GM18909 (cell line): Measurements from ENCODE around the gene TLX2.

ENCODE experiments used
- ATAC-seq: cut with Tn5 transposase; IDR thresholded peaks from one replicate; pipeline ENCODE4 v1.9.1; 2021; ENCODE audit warnings: mild to moderate bottlenecking; ENCODE audit not compliant: unreplicated experiment, poor library complexity

Gene TLX2

DNA sequence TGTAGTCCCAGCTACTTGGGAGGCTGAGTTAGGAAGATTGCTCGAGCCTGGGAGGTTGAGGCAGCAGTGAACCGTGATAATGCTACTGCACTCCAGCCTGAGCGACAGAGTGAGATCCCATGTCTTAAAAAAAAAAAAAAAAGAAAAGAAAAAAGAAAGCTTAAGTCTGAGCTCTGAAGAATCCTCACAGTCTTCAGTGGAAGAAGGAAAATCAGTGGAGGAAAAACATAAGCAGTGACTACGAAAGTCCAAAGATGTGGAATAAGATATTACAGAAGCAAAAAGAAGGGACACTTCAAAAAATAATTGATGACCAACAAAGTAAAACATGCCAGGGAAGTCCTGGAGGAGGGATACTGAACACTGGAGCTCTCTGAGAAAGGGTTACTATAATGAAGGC, 4.0 kb upstream of the TLX2 start:
- ATAC-seq: no peak

DNA sequence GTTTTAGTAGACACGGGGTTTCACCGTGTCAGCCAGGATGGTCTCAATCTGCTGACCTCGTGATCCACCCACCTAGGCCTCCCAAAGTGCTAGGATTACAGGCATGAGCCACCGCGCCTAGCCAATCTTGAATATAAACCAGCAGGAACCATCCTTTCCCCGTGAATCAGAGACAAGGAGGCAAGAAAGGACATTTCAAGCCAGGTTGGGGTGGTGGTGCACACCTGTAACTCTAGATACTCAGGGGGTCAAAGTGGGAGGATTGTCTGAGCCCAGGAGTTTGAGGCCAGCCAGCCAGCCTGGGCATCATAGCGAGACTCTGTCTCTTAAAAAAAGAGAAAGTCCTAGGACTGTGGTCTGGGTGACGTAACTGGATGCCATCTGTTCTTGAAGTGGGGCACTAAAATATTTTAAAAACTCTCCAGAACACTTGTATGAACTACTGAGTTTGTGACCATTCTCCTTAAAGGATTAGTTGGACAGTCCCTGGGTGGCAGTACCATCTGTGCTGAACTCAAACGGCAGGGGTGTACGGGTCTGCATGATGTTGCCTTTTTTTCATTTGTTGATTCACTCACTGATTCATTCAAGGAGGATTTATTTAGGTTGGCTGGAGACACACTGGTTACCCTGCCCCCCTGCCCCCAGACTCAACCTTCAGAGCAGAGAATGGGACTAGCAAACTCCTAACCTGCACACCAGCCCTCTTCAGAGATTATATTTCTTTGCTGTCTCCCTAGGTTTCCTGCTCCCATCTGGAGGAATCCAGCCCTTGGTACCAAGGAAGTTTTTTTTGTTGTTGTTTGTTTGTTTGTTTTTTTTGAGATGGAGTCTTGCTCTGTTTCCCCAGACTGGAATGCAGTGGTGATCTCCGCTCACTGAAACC, 2.9 kb upstream of the TLX2 start:
- no peak for ATAC-seq

DNA sequence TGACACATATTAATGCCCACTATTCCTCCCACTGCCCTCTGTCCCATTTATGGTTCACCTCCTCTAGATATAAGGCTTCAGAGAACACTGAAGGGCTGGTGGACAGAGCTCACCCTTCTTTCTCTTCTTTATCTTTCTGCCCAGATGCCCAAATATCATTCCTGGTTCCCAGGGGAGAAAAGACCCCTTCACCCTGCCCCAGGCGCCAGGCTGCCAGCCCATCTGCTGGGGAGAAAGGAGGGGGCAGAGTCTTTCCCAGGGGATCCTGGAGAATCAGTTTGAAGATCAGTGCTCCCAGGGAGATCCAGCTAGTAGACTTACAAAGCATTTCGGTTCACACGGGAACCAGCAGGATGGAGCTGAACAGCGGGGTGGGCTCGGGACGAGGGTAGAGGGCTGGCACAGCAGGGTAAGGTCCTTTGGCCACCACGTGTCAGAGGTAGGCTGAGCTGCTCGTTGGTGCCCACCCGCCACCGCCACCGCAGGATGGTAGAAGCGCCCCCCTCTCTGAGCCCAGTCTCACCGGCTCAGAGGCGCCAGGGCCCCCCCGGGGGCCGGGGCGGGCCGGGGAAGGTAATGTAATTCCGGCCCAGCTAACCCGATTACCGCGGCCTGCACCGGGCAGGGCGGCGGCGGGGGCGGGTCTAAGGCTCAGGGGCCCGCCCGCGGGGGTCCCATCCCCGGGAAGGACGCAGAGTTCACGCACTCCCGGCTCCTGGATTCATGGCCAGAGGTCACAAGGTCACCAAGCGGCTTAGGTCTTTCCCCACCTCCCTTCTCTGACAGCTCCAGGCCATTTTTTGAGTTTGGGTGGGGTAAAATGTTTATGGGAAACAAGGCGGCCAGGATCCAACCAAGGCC, 1.3 kb upstream of the TLX2 start:
- no peak for ATAC-seq

DNA sequence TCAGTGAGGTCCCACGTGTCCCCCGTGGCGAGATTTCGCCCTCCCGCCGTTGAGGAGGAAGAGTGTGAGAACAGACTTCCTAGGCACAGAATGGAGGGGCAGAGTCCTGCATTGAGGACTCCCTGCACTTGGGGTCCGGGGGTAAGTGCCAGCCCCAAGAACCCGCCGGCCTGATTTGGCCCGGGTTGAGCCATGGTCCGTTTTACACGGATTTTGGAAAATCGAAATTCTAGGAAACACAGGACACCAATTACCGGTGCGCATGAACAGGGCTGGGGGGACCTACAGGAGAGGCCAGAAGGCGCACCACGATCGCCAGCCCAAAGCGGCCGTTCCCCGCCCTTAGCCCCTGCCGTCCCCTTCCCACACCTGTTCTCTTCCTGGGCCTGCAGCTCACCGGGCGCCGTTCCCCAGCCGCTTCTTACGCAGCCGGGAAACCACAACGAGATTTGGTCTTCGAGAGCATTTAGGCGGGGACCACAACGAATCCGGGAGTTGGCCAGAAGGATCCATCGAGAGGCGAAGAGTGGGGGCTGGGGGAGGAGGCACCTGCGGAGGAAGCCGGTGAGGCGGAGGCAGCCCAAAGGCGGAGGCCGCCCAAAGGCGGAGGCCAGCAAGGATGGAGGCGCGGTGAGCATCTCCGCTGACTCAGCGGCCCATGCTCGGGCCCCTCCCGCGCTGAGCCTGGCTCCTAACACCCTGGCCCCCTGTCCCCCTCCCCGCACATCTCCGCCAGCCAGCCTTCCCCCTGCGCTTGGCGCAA, 464 bp upstream of the TLX2 start:
- ATAC-seq: no peak

DNA sequence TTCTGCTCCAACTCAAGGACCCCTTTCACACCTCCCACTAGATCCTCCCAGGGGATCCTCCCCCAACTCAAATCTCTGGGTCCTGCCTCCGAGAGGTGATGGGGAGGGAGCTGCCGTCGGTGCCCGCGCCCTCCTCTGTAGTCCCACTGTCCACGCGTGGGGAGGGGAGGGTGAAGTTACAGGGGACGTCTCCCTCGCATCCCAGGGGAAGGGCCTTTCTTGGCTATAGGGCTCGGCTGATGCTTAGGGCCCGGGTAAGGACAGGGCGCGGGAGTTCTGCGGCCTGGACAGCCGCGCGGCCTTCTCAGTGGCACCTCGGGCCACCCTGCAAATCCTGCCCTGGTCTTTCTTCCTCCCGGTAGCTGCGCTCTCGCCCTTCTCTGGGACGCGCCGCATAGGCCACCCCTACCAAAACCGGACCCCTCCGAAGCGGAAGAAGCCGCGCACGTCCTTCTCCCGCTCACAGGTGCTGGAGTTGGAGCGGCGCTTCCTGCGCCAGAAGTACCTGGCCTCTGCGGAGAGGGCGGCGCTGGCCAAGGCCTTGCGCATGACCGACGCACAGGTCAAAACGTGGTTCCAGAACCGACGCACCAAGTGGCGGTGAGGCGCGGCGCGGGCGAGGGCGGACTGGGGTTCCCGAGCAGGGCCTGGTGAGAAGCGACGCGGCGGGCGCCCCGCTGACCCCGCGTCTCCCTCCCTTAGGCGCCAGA, 1.2 kb downstream of the TLX2 start:
- ATAC-seq: peak; percentile 10

DNA sequence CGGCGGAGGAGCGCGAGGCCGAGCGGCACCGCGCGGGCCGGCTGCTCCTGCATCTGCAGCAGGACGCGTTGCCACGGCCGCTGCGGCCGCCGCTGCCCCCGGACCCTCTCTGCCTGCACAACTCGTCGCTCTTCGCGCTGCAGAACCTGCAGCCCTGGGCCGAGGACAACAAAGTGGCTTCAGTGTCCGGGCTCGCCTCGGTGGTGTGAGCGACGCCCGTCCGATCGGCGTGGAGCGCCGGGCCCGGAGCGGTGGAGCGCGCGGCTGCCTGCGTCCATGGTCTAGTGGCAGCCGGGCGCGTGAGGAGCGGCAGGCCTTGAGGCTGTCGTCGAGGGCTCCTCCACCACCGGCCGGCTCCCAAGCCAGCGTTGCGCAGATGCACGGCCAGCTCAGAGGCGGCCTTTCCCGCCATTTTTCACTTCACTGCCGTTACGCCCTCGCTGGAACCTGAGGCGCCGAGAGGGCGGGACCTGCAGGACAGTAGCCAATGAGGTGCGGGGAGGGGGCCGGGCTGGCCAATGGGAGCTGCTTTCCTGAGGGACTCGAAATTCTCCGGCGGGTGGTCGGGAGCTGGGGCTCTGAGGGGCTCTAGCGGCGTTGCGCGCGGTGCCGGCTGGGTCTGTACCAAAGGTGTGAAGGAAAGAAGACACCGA, 1.9 kb downstream of the TLX2 start:
- ATAC-seq: peak; percentile 78

DNA sequence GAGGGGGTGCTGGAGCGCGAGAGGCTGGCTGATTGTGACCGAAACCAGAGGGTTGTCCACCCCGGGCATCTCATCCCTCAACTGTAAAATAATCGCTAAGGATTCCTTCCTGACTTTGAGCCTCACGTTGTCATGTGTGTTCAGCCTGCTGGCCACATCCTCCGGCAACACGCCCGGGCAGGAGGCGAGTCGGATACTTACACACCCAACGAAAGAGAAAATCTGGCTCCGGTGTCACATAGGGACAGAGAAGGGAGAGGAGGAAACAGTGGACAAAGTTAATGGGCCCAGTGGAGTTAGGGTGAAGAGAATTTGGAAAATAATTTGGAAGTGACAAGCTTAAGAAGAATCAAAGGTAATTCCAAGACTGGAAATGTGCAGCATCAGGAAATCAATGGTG, 2.4 kb downstream of the TLX2 start:
- no peak for ATAC-seq

DNA sequence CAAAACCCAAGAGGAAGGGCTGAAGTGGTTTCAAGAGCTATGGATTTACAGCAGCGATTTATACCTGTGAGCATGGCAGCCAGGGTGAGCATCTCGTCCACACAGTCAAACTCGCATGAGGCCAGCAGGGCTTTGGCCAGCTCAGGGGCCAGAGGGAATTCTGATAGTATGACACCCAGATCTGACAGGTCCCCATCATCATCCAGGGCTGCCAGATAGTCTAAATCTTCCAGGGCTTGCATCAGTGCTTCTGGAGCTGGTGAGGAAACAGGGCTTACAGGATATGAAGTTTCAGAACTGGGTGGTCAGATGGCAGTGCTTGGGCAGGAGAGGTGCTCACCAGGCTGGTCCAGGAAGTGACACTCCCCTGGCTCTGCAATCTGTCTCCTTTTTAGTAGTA, 8.3 kb downstream of the TLX2 start:
- ATAC-seq: no peak

DNA sequence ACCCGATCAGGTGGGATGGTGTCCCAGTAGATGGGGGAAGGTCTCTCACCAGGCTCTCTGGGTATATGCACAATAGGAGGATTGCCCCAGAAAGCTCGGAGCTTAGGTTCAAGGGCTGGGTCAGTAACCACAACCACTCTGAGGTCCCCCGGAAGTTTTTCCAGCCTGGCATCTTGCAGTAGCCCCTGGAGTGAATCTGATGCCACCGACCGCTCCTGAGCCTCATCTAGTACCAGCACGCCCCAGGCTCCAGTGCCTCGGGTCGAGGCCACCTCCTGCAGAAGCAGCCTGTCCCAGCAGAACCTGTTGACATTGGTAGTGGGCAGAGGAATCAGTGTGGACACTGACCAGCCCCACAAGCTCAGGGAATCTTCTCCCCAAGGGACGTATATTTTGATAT, 9.8 kb downstream of the TLX2 start:
- no peak for ATAC-seq

DNA sequence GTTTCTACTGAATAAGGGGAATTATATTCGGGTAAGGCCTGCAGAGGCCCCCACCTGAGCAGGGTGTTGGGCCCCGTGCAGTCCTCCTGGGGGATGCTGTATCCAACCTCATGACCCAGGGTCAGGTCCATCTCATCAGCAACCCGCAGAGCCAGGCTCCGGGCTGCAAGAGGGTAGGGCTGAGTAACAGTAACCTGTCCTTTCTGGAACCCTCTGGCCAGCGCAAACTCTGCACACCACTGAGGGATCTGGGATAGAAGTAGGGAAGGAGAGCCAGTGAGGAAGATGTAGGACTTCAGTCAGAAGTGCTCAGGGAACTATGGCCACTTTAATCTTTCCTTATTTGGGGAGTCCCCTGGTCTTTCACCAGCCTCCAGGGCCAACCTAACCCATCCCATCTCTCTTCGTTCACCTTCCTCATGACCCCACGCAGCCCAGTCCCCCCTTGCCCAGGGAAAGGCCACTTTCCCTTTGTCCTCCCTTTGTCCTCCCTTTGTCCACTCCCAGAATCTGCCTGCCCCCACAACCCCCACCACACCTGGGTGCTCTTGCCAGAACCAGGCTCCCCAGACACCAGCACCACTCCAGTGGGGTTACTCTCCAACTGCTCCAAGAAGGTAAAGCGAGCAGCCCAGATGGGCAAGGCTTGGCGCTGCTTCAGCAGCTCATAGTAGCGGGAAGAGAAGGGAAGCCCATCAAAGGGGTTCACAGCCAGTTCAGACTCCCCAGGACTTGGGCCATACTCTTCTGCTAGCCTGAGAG, 10.9 kb downstream of the TLX2 start:
- no peak for ATAC-seq

DNA sequence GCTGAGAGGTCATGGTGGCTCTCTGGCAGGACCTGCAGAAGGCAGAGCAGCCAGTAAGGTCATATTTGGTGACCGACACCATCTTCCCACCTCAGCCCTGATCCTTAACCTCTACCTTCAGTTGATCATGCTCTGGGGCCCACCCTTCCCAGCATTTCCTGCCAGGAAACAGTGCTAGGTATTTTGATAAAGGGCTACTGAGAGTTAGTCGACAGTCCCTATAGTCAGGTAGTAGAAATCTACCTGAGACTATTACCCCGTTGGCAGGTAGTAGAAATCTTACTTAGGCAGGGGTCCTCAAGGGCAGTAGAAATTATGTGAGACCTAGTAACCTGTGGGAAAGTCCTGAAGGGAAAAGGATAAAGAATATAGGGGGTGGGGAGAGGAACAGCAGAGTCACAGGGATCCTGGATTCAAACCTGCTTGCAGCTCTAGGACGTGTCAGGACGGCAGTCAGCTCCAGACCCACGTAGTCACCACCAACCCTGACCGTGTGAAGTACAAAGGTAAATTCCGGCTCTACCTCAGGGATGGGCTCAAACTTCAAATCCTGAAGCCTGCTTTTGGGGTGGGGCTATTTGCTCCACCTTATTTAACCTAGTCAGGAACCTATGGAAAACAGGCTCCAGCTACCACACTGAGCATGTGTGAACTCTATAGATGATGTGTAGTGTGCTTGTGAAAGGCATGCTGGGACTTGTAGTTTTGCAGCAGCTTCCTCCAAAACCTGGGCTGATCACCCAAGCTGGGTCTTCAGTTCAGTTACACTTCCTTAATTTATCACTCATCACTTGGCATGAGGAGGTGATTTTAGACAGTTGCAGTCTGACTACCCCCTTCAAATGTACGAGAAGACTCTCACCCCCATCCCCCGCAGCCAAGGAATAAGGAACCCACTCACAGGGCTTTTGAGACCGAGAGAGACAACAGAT, 11.7 kb downstream of the TLX2 start, which contains the start of gene DQX1:
Gene DQX1 (minus strand): TSS at position 515 of the 932 bp plus-strand sequence. CDS start 502 bp downstream, at position 13.
- no peak for ATAC-seq

DNA sequence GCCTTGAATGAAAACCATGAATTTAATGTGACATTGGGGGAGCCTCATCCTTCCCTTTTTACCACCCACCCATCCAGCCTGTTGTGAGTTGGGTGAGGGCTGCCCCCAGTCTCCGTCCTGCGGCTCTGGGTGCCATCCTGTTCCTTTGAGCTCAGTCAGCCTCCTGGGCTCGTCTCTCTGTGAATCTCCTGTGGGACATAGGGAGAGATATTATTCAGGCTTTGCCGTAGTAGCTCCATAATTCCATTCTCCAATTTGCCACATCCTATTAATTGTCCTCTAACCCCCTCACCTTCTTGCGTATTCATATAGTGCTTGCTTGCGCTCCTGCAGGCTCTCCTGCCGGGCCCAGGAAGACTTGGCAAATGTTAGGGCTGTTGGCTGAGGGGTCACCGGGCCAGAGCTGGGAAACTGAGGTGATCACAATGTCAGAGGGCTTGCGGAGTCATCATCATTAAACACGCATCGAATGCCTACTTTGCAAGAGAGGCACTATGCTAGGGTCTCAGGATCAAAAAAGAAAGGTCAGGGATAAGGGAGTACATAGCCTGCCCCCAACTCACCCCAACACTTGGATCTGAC, 12.5 kb downstream of the TLX2 start:
- ATAC-seq: no peak

DNA sequence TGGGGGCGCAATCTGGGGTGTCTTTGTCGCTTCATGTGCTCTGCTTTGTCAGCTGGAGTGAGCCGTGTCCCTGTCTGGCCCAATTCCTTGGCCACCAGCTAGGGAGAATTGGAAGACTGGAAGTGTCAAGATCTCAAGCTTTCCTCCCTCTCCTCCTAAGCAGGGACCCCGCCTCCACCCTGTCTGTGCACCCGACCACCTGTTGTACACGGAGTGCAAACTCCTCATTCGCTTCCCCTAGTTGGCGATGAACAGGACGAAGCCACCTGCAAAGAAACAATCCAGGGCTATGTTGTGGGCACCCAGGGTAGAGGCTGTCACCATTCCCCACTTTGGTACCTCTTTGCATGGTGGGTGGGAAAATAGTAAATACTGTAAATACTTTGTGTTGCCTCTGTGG, 13.5 kb downstream of the TLX2 start:
- no peak for ATAC-seq

DNA sequence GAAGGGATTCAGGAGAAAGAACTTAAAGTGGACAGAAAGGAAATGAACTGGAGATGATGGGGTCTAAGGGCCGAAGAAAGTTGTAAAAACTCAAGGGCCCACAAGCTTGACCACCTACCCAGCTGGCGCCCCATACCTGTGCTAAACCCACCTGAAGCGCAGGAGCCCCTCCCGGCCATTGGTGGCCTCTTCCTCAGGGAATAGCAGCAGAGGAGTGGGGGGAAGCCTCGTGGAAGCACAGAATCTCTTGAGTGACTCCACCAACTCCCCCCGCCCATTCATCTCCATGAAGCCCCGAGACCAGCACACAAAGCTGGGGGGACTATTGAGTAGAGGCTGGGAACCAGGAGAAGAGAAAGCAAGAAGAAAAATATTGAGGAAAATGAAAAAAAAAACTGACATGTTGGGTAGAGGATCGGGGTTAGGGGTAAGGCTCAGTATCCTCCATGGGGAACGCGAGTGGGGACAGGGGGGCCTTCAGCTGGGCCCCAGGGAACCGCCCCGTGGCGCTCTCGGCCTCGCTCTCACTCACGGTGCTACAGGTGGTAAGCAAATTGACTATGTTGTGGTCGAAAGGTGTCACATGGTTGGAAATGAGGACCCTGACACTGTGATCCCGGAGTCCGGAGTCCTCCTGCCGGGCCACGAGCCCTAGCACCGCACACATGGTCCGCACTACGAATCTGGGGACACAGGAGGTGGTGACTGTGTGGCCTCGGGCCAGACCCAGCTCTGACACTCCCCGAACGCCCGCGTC, 14.5 kb downstream of the TLX2 start:
- peak; percentile 9 for ATAC-seq

DNA sequence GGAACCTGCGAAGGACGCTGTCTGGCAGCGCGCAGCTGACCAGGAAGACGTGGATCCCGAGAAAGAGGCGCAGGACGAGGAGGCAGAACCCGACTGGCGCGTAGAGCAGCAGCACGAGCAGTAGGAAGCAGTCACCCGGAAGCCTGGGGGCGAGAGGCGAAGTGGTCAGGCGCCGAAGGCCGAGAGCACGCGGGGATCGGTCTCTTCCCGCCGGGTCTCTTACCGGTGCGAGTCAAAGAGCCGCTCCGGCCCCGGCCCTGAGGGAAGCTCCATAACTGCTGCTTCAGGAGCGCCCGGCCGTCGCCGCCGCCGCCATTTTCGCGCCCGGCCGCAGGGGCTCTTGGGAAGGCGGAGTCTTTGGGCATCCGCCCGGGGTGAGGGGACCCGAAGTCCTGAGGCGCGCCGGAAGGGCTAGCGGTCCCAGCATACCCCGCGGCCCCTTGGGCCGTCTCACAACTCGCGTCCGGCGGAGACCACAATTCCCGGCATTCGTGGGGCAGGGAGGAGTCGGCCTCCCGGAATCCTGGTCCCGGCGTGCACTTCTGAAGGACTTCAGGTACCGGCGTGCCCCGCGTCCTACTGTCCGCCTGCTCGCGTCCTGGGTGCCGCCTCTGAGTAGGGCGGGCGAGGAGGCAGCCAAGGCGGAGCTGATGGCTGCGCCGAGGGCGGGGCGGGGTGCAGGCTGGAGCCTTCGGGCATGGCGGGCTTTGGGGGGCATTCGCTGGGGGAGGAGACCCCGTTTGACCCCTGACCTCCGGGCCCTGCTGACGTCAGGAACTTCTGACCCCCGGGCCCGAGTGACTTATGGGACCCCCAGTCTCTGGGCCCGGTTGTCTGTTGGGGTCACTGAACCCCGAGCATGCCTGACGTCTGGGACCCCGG, 15.3 kb downstream of the TLX2 start, which contains the start of the genes AUP1 and HTRA2:
Gene AUP1 (minus strand): TSS at position 350 of the 882 bp plus-strand sequence. CDS start 77 bp downstream, at position 273.
Gene HTRA2 (plus strand): TSS at position 577 of the 882 bp plus-strand sequence. CDS start 74 bp downstream, at position 651.
- ATAC-seq: peak; percentile 85
